ENCODE measurements around the gene SERPINA5.

Gene SERPINA5

DNA sequence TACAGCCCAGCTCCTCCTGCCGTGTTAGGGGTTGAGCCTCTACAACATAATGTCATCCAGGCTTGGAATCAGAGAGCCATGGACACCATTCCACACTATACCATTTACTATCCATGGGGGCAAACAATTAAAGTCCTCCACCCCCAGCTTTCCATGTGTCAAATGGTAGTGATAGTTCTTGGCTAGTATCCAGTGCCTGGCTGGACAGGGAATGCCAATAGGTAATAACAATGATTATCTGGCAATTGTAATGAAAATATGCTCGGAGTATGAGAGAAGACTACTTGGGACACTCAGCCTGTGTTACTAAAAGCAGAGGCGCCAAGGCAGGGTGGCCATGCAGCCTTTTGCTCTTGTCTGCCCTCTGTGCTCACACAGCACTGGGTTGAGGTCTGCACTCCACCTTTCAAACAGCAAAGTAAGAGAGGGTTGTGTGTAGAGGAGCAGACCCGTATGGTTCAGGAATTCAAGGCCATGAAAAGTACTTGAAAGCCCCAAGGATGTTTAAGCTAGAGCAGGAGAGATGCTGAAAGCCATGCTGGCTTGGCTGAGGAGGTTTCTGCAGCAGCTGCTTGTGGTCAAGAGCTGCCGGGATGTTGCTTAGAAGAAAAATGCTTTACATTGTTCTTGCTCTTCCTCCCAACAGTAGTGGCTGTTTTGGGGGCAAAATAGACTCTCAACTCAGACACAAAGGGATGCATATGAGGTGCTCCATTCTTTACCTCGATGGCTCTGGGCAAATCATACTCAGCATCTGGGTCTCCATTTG is 41.6 kb downstream of the SERPINA5 start:
- TF ChIP-seq CTCF (IDR thresholded peaks at IDR 0.05; ENCODE audit: unreplicated experiment in 3 of 3): no peak
- H3K27me3 Mint-ChIP-seq (ENCODE audit: low read depth): peaks cover 5% of the 10 kb centered on the region
- H3K27ac Mint-ChIP-seq: no peak overlapping the region
- peaks cover 6% of the 10 kb centered on the region for H3K36me3 Mint-ChIP-seq (ENCODE audit: low read depth)
- no peaks in the 10 kb centered on the region for H3K4me1 Mint-ChIP-seq
- H3K9me3 Mint-ChIP-seq: peaks cover 23% of the 10 kb centered on the region
- H3K4me3 Mint-ChIP-seq: no peak overlapping the region

DNA sequence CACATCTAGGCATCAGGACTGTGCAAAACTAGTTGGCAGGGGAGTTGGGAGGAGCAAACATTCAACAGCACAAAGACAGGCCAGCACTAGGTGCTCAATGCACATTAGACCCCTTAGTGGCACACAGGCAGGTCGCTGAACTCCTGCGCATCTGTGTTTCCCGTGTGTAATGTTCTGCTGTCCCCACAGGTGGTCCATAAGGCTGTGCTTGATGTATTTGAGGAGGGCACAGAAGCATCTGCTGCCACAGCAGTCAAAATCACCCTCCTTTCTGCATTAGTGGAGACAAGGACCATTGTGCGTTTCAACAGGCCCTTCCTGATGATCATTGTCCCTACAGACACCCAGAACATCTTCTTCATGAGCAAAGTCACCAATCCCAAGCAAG is 42.2 kb downstream of the SERPINA5 start:
- Mint-ChIP-seq H3K9me3 (peaks cover 18% of the 10 kb centered on the region), H3K4me3 (no peak overlapping the region), H3K27ac (no peak overlapping the region), H3K4me1 (no peaks in the 10 kb centered on the region), H3K36me3 (ENCODE audit: low read depth) (peaks cover 6% of the 10 kb centered on the region), H3K27me3 (ENCODE audit: low read depth) (peaks cover 9% of the 10 kb centered on the region)
- no peak for TF ChIP-seq CTCF (IDR thresholded peaks at IDR 0.05; ENCODE audit: unreplicated experiment in 3 of 3)

- no peak overlapping the region for H3K4me3 Mint-ChIP-seq
Observed at GRCh38 chr14:94623856-94624499, 42.8 kb downstream of the SERPINA5 start.

GRCh38 chr14:94624537-94625352 is 43.5 kb downstream of the SERPINA5 start:
- Mint-ChIP-seq H3K27me3 (ENCODE audit: low read depth) (peaks cover 12% of the 10 kb centered on the region), H3K9me3 (peaks cover 6% of the 10 kb centered on the region), H3K4me3 (no peak overlapping the region), H3K36me3 (ENCODE audit: low read depth) (no peaks in the 10 kb centered on the region), H3K4me1 (no peaks in the 10 kb centered on the region), H3K27ac (no peak overlapping the region)
- no peak for TF ChIP-seq CTCF (IDR thresholded peaks at IDR 0.05; ENCODE audit: unreplicated experiment in 3 of 3)

More at GRCh38 chr14:94623856-94624499, 42.8 kb downstream of the SERPINA5 start:
- no peak overlapping the region for H3K27ac Mint-ChIP-seq
- no peaks in the 10 kb centered on the region for H3K4me1 Mint-ChIP-seq
- no peak for TF ChIP-seq CTCF (IDR thresholded peaks at IDR 0.05; ENCODE audit: unreplicated experiment in 3 of 3)
- peaks cover 12% of the 10 kb centered on the region for H3K9me3 Mint-ChIP-seq
- peaks cover 12% of the 10 kb centered on the region for H3K27me3 Mint-ChIP-seq (ENCODE audit: low read depth)
- H3K36me3 Mint-ChIP-seq (ENCODE audit: low read depth): peaks cover under 1% of the 10 kb centered on the region

GRCh38 chr14:94625353-94625635 is 44.1 kb downstream of the SERPINA5 start:
- Mint-ChIP-seq H3K4me3 (no peak overlapping the region), H3K9me3 (peaks cover 2% of the 10 kb centered on the region), H3K4me1 (no peaks in the 10 kb centered on the region), H3K27ac (no peak overlapping the region), H3K36me3 (ENCODE audit: low read depth) (no peaks in the 10 kb centered on the region), H3K27me3 (ENCODE audit: low read depth) (peaks cover 16% of the 10 kb centered on the region)
- TF ChIP-seq CTCF (IDR thresholded peaks at IDR 0.05; ENCODE audit: unreplicated experiment in 3 of 3): no peak

All from nephron (organoid).